NCI-H1417 (cell line): ENCODE results near the gene SMIM14.

Experiments used
- DNase-seq, 3 experiments: peaks; one replicate each; lab custom pipeline; 2025; lab: John Stamatoyannopoulos, UW

The SMIM14 gene

GRCh38 chr4:39498727-39499020, 140.0 kb downstream of the SMIM14 start:
- no peak for DNase-seq

- no peak for DNase-seq
Observed at GRCh38 chr4:39497909-39498726, 140.5 kb downstream of the SMIM14 start.
